GM19467 (cell line): ENCODE measurements around the gene C10orf53.

Experiments used
- ATAC-seq: cut with Tn5 transposase; IDR thresholded peaks from one replicate; pipeline ENCODE4 v1.9.1; 2021; ENCODE audit warnings: mild to moderate bottlenecking, moderate library complexity; ENCODE audit not compliant: unreplicated experiment

C10orf53 gene

DNA sequence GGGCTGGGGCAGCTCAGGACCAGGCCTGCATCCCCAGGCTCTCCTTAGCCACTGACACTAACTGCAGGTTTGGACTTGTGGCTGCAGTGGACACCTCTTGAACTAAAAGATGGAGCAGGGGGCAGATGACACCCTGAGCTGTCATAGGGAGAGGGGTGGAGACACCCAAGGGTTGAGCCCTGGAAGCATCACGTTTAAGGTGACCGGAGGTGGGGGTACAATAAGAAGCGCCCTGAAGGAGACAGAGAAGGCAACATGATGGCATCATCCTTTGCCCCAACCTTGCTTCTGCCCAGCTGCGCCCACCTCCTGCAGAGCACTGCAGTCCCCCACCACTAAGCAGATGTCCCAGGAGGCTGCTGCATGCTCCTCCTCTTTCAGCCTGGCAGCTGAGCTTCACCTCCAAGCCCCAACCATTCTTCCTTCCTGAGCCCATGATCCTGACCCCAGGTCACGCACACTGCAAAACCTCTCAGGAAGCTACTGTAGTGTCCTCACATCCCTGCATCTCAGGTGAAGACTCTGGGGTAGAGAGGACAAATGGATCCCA is 57.2 kb downstream of the C10orf53 start:
- ATAC-seq: no peak

DNA sequence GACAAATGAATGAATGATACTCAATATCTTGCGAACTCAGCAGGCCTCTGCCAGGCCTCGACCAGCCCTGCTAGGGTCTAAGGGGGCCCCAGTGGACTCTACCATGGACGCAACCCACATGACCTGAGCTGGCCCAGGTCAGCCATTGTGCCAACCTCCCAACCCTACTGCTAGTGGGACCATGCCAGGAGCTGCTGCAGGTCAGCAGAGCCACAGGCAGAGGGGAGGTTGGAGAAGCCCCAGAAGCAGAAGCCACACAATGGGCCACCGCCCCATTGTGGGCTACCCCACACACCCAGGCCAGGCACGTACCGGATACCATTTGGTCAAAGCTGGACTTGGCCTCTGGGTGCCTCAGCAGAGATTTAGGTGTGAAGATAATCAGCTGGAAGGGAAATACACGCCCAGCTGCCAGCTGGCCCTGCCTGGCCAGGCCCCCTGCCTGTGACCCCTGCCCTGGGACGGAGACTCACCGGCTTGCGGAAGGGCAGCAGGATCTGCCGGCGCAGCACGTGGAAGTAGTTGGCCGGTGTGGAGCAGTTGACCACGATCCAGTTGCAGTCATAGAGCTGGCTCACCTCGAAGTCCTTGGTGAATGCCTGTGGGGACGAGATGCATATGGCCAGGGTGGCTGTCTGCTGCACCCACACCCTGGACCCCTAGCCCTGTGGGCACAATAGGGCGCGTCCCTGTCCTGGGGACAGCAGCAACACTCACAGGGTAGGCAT is 58.2 kb downstream of the C10orf53 start:
- ATAC-seq: no peak

DNA sequence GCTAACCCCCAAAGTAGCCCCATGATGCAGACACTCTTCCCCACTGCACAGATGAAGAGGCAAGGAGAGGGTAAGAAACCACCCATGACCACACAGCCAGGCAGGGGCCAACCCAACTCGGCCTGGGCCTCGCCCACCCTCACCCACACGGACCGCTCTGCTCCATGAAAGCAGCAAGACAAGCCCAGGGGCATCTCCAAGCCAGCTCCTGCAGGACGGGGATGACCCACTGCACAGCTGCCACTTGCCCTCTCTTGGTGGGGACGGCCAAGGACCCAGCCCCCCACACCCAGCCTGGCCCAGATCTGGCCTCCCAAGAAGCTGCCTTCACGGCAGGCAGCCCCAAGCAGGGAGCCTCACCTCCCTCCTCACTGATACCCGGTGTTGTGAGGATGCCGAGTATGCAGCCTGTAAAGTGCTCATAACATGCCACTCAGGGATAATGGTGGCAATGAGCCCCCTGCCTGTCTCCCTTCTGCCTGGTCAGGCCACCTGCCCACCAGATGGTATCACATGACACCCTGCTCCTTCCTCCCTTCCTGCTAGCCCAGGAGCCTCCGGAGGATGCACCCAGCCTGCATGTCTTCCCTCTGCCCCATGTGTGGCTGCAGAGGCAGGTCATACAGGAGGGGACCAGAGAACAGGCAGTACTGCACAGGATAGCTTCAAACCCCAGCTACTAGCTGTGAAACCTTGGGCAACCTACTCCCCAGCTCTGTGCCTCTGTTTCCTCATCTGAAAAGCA is 59.3 kb downstream of the C10orf53 start:
- ATAC-seq: no peak

DNA sequence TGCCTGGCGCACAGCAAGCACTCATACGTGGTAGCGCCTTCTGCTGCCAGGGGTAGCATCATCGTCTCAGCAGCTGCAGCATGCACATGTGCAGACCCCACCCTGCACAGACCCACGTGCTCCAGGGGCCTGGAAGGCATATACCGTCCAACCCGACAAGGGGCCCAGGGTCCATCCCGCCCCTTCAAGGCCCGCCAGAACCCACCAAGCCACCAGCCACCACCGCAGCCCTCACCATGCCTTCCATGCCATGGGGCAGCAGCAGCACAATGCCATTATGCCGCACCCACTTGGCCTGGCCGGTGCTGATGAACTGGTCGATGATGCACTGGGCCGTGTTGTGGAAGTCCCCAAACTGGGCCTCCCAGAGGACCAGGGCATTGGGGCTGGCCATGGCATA is 60.0 kb downstream of the C10orf53 start:
- no peak for ATAC-seq

DNA sequence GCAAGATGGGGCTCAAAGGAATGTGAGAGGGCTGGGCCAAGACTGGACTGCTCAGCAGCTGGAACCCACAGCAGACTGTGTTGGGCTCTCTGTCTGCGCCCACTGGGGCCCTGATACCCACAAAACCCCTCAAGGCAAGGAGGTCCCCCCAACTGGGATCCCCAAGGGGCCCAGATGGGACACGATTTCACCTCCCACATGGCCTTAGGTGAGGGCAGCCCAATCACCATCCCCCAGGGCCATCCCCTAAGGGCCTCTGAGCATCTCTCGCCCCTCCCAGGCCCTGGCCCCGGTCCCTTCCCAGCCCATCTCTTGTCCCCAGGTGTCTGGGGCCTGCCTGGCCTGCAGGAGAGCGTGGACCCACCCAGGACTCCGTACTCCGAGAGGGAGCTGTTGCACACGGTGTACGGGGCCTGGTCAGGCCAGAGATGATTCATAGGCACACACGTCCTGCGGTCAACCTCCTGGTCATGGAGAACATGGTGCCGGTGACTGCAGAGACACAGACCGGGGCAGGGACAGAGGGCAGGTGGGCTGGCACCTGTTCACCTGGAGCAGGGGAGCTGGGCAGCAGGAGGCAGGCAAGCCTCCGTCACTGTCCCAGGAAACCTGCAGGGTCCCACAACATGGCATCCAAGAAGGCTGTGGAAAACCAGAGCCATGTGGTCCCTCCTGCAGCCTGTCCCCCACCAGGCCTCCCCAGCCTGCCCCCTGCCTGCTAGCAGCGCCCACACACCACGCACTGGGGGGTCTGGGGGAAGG is 61.1 kb downstream of the C10orf53 start:
- ATAC-seq: no peak

DNA sequence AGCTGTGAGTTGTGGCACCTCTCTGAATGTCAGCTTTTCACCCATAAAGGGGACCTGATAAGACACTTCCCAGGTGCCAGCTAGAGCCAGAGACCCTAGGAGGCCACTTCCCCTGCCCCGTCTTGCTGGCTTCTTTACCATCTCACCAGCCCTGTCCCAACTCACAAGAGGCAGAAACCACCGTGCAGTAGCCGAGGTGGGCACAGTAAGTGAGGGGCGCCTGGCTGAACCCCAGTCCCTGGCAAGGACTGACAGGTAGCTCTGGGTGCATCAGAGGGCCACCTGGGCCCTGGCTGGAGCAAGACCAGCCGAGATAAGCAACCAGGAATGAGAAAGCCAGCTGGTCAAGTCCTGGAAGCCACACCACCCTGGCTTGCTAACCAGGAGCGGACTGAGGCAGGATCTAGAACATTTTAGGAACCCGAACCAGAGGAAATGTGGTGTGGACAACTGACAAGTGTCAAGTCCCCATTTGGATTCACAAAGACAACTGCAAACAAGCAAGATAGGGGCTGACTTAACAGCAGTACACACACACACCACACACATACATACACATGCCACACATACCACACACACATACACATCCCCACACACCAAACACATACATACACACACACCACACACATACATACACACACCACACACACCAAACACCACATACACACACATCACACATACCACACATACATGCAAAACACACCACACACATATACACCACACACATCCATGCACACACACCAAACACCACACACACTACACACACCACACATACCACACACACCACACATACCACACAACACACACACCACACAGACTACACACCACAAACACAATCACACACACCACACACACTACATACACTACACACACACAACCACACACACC is 61.9 kb downstream of the C10orf53 start:
- ATAC-seq: no peak

DNA sequence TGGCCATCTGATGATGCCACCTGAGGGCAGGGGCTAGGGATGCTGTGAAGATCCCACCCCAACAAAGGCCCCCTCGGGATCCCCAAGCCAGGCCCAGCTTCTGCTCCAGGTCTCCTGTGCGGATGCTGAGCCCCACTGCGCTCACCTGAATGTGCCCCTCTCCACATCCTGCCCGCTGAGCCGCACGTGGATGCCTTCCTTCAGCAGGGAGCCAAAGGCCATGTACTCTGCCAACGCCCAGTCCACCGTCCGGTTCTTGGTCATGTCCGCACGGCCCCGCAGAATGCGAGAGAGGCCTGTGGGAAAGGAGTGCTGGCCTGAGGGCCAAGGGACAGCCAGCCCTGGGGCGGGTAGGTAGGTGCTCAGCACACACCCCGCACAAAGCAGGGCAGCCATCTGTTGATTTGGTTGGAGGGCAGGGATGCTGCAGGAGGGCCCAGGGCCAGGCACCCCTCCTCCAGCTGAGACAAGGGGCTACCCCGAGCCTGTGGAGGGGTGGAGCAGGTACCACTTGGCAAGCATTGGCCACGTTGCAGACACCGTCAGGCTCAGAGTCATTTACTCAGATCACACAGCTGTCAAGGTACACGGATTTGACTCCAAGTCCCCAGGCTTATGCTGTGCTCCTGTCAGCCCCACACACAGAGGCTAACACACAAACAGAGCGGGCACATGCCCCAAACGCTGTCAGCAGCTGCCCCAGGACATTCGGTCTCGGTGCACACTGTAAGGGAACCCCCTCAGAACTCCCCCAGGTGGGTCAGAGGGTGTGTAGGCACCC is 63.4 kb downstream of the C10orf53 start:
- no peak for ATAC-seq

DNA sequence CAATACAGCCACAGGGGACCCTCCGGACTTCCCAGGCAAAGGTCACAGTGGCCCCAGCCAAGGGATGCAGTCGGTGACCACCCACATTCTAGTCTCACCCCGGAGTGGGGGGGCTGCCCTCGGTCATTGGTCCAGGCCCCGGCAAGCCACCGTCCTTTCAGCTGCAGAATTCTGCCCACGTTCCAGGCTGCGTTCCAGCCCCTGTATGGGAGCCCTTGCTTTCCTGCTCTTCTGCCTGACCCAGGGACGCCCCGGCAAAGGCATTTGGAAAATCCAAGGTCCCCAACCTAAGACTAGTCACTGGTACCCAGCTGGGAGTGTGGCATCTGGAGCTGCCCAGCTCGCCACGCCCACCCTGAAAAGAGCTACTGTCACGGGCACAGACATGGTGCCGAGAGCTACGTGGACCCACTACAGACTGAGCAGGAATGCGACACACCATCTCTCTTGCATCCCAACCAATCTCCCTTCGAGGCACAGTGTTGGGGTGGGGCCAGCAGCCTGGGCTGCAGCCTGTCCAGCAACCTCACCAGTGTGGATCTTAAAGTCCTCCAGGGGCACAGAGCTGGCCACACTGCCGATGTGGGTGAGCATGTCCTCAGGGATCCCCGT is 64.1 kb downstream of the C10orf53 start:
- no peak for ATAC-seq

DNA sequence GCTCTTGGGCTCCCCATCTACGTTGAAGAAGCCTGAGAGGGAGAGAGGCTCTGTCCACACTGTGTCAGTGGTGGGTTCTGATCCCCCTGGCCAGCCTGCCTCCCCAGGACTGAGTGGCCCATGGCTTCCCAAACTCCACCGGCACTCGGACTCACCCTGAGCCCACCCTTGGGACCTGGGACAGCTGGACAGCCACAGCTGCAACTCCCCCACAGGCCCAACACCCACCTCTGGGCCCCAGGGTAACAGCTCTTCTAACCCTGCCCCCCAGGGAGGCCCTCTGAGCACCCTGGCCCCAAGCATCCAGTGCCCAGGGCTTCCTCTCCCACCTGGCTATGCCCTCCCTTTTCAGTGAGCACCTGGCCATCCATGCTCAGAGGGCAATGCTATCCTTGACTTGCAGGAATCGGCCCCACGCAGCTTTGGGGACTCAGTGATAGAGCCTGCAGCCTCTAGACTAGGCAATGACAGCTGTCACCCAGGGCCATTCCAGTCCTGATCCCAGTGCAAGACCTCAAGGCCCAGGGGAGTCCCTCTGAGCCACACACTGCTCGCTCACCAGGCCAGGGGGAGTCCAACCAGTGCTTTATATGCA is 64.7 kb downstream of the C10orf53 start:
- ATAC-seq: no peak

DNA sequence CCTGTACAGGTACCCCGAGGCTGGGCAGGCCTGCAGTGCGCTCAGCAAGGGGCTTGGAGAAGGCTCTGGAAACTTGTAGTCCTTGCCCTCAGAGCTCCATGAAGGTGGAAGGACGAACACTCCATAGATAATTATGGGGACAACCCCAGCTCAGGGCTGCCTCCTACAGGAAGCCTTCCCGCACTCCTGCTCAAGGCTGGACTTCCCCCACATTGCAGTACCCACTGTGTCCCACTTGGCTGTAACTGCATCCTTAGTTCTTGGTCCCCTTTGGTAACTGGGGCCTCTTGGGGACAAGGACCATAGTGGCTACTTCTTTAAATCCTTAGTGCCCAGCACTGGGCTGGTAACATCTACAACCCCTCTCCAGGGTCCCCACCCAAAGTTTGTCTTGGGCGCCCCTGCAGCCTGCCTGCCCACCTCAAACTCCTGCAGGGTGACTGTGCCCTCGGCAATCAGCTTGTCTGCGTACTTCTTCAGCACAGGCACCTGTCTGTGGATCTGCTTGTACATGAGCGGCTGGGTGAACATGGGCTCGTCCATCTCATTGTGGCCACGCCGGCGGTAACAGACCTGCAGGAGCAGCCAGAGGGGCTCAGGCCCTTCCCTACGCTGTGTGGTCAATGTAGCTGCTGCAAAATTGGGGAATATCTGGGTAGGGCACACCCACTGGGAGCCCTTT is 65.6 kb downstream of the C10orf53 start:
- no peak for ATAC-seq

DNA sequence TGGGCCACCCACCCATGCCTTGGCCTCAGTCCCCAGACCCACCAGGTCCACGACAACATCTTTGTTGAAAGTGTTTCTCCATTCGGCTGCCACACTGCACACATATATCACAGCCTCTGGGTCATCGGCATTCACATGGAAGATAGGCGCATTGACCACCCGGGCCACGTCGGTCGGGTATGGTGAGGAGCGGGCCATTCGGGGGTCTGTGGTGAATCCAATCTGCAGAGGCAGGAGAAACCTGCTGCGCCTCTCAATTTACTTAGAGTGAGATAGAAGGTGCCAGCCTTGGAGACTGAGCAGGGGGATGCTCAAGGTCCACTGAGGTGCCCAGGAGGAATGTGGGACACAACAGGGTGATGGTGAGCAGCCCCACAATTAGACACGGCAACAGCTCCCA is 66.3 kb downstream of the C10orf53 start:
- no peak for ATAC-seq

DNA sequence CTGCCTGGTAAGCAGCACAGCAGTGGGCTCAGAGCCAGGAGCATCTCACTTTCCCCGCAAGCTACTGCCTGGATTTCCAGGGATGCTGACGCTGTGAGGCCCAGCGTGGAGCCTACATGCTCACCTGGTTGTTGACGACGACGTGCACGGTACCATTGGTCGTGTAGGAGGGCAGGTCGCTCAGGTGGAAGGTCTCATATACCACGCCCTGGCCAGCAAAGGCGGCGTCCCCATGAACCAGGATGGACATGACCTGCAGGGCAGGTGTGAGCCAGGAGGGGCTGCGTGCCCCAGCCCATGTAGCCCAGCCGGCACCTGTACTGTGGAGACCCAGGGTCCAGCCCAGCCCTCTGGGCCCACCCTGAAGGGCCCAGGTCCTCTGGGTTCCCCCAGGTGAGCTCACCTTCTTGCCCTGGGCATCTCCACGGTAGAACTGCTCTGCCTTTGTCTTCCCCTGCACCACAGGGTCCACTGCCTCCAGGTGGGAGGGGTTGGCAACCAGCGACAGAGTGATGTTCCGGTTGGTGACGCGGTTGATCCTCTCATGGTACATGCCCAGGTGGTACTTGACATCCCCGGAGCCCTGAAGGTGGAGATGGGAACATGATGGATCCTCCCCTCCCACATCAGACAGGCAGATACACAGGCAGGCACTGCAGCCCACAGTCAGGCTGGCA is 67.3 kb downstream of the C10orf53 start:
- ATAC-seq: no peak
